HG03521 (cell line): Measurements from ENCODE around the gene SNX6.
"Not testable (repeated sequence)": the region's sequence is repeated elsewhere in the genome, so short reads cannot be mapped to it uniquely, and the experiment has no call there.

Source experiments
- ATAC-seq: cut with Tn5 transposase; IDR thresholded peaks from one replicate; pipeline ENCODE4 v1.9.1; 2021; ENCODE audit warnings: mild to moderate bottlenecking, moderate library complexity; ENCODE audit not compliant: unreplicated experiment

Gene SNX6

GRCh38 chr14:34629657-34630529 is at the start of gene SNX6:
TSS of gene SNX6 (minus strand) at chr14:34630148. CDS start at chr14:34630116, 32 bp downstream.
- ATAC-seq = peak; percentile 93

GRCh38 chr14:34678735-34679134 is 48.8 kb upstream of the SNX6 start:
- no peak for ATAC-seq

GRCh38 chr14:34678306-34678705 is 48.4 kb upstream of the SNX6 start:
- no peak for ATAC-seq

GRCh38 chr14:34676516-34677211 is 46.7 kb upstream of the SNX6 start:
- ATAC-seq = no peak

GRCh38 chr14:34673702-34674101 is 43.8 kb upstream of the SNX6 start:
- no peak for ATAC-seq

GRCh38 chr14:34671716-34672115 is 41.8 kb upstream of the SNX6 start:
- no peak for ATAC-seq

GRCh38 chr14:34668111-34668510 is 38.2 kb upstream of the SNX6 start:
- no peak for ATAC-seq

GRCh38 chr14:34667007-34667406 is 37.1 kb upstream of the SNX6 start:
- ATAC-seq = no peak

GRCh38 chr14:34665785-34666435 is 36.0 kb upstream of the SNX6 start:
- ATAC-seq = no peak

- no peak for ATAC-seq
Observed at GRCh38 chr14:34662561-34663088, 32.7 kb upstream of the SNX6 start.

GRCh38 chr14:34660796-34661195 is 30.8 kb upstream of the SNX6 start:
- no peak for ATAC-seq

GRCh38 chr14:34655959-34656358 is 26.0 kb upstream of the SNX6 start:
- ATAC-seq = no peak

GRCh38 chr14:34653073-34653472 is 23.1 kb upstream of the SNX6 start:
- not testable (repeated sequence) for ATAC-seq

GRCh38 chr14:34652348-34652747 is 22.4 kb upstream of the SNX6 start:
- not testable (repeated sequence) for ATAC-seq

GRCh38 chr14:34650786-34651584 is 21.0 kb upstream of the SNX6 start:
- ATAC-seq = no peak

- ATAC-seq = not testable (repeated sequence)
Observed at GRCh38 chr14:34650006-34650405, 20.1 kb upstream of the SNX6 start.

GRCh38 chr14:34649344-34649743 is 19.4 kb upstream of the SNX6 start:
- no peak for ATAC-seq

GRCh38 chr14:34646570-34647255 is 16.8 kb upstream of the SNX6 start:
- ATAC-seq = no peak

GRCh38 chr14:34643361-34643760 is 13.4 kb upstream of the SNX6 start:
- no peak for ATAC-seq

GRCh38 chr14:34642595-34642994 is 12.6 kb upstream of the SNX6 start:
- ATAC-seq = no peak
